ENCODE data around the gene CDC5L.

CDC5L gene

GRCh38 chr6:44463728-44464450, 76.4 kb downstream of the CDC5L start:
- Histone ChIP-seq H3K36me3 (ENCODE audit: control insufficient read depth, insufficient read depth, low read length) (no peaks in the 10 kb centered on the region), H3K4me1 (ENCODE audit: control insufficient read depth, insufficient read depth, low read length) (no peaks in the 10 kb centered on the region), H3K27me3 (ENCODE audit: control insufficient read depth, insufficient read depth, low read length) (no peaks in the 10 kb centered on the region), H3K27ac (ENCODE audit: low read depth, low read length) (no peak overlapping the region), H3K4me3 (ENCODE audit: low read length) (no peak overlapping the region), H3K9ac (ENCODE audit: low read length) (no peak overlapping the region)

DNA sequence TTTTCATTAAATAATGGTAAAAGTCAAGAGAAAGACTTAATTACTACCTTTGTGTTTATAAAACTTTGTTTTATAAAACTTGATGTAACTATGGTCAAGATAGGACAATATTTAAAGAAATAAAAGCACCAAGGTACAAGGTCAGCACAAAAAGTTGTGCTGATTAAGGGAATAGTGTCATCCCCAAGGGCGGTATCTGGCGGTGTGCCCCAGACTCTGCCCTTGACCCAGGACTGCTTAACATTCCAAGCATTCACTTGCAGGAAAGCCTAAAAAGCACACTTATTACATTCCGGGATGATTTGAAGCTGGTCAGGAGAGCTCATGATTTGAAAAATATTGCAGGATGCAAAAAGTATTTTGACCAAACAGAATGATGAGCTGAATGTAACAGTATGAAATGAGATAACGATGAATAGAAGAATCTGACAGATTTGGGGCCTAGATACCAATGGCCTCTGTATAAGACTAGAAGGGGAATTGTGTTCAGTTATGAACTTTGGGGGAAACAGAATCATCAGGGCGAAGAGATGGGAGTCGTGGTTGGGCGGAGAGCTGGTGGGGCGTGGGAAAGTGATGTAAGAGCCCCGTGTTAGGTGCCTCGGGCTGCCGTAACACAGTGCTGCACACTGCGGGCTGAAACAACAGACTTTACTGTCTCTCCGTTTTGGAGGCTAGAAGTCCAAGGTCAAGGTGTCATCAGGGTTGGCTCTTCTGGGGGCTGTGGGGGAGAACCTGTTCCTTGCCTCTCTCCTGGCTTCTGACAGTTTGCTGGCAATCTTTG, 77.2 kb downstream of the CDC5L start:
- Histone ChIP-seq H3K27ac (ENCODE audit: low read depth, low read length) (no peak overlapping the region), H3K27me3 (ENCODE audit: control insufficient read depth, insufficient read depth, low read length) (no peaks in the 10 kb centered on the region), H3K4me1 (ENCODE audit: control insufficient read depth, insufficient read depth, low read length) (no peaks in the 10 kb centered on the region), H3K9ac (ENCODE audit: low read length) (no peak overlapping the region), H3K36me3 (ENCODE audit: control insufficient read depth, insufficient read depth, low read length) (no peaks in the 10 kb centered on the region), H3K4me3 (ENCODE audit: low read length) (no peak overlapping the region)

- Histone ChIP-seq H3K9ac (ENCODE audit: low read length) (no peak overlapping the region), H3K27me3 (ENCODE audit: control insufficient read depth, insufficient read depth, low read length) (no peaks in the 10 kb centered on the region), H3K36me3 (ENCODE audit: control insufficient read depth, insufficient read depth, low read length) (no peaks in the 10 kb centered on the region), H3K4me3 (ENCODE audit: low read length) (no peak overlapping the region), H3K4me1 (ENCODE audit: control insufficient read depth, insufficient read depth, low read length) (no peaks in the 10 kb centered on the region), H3K27ac (ENCODE audit: low read depth, low read length) (no peak overlapping the region)
Measured at GRCh38 chr6:44466955-44467354, 79.4 kb downstream of the CDC5L start.

GRCh38 chr6:44468835-44469234, 81.3 kb downstream of the CDC5L start:
- Histone ChIP-seq H3K27ac (ENCODE audit: low read depth, low read length) (no peak overlapping the region), H3K36me3 (ENCODE audit: control insufficient read depth, insufficient read depth, low read length) (no peaks in the 10 kb centered on the region), H3K4me1 (ENCODE audit: control insufficient read depth, insufficient read depth, low read length) (no peaks in the 10 kb centered on the region), H3K4me3 (ENCODE audit: low read length) (no peak overlapping the region), H3K27me3 (ENCODE audit: control insufficient read depth, insufficient read depth, low read length) (no peaks in the 10 kb centered on the region), H3K9ac (ENCODE audit: low read length) (no peak overlapping the region)

DNA sequence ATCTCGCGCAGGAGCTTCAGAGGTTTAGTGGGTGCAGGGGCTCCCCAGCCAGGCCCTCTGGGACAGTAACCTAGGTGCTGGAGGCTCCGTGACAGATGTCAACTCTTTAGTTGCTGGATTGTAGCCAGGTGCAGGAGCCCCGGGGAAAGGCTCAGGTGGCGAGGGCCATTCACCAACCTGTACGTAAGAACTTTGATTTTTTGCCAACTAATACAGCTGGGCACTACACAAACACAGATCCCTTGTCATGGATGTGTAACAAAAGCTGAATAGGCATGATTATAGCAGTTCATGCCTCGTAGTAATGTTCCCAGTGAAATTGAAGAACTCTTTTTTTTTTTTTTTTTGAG, 82.6 kb downstream of the CDC5L start:
- H3K27me3 ChIP-seq (ENCODE audit: control insufficient read depth, insufficient read depth, low read length), result no peaks in the 10 kb centered on the region
- H3K9ac ChIP-seq (ENCODE audit: low read length), result no peak overlapping the region
- no peak overlapping the region for H3K27ac ChIP-seq (ENCODE audit: low read depth, low read length)
- no peaks in the 10 kb centered on the region for H3K36me3 ChIP-seq (ENCODE audit: control insufficient read depth, insufficient read depth, low read length)
- H3K4me1 ChIP-seq (ENCODE audit: control insufficient read depth, insufficient read depth, low read length), result no peaks in the 10 kb centered on the region
- H3K4me3 ChIP-seq (ENCODE audit: low read length), result no peak overlapping the region

GRCh38 chr6:44470746-44471145, 83.2 kb downstream of the CDC5L start:
- Histone ChIP-seq H3K27ac (ENCODE audit: low read depth, low read length) (no peak overlapping the region), H3K9ac (ENCODE audit: low read length) (no peak overlapping the region), H3K36me3 (ENCODE audit: control insufficient read depth, insufficient read depth, low read length) (no peaks in the 10 kb centered on the region), H3K4me1 (ENCODE audit: control insufficient read depth, insufficient read depth, low read length) (no peaks in the 10 kb centered on the region), H3K27me3 (ENCODE audit: control insufficient read depth, insufficient read depth, low read length) (no peaks in the 10 kb centered on the region), H3K4me3 (ENCODE audit: low read length) (no peak overlapping the region)

GRCh38 chr6:44471271-44471981, 83.9 kb downstream of the CDC5L start:
- Histone ChIP-seq H3K27me3 (ENCODE audit: control insufficient read depth, insufficient read depth, low read length) (no peaks in the 10 kb centered on the region), H3K9ac (ENCODE audit: low read length) (no peak overlapping the region), H3K4me3 (ENCODE audit: low read length) (no peak overlapping the region), H3K4me1 (ENCODE audit: control insufficient read depth, insufficient read depth, low read length) (no peaks in the 10 kb centered on the region), H3K27ac (ENCODE audit: low read depth, low read length) (no peak overlapping the region), H3K36me3 (ENCODE audit: control insufficient read depth, insufficient read depth, low read length) (no peaks in the 10 kb centered on the region)

DNA sequence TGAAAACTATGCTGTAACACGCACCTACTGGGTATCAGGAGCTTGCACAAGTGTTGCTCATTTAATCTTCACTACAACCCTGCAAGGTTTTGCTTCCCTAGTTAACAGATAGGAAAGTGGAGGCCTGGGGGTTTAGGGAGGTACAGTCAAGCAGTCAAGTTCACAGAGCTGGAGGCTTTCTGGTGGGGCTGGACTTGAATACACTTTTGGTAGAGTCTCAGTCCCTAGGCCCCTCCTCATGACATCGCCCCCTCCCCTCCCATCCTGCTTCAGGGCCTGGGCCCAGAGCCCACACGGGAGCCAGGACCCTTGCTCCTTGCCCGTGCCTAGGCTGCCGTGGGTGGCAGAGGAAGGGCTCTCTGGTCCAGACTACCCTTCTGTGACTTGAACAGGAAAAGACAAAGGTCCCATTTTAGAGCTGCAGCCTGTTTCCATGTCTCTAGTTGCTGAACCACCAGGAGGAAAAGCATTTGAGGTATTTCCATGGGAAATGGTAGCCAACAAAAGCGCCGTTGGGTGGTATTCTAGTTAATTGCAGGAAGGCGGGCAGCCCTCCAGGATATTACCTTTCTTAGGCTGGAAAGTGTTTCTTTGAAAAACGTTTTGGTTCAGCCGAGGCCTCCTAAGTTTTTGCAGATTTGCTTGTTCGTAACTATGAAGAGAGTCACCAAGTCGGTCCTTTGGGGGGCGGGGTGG, 84.9 kb downstream of the CDC5L start:
- no peak overlapping the region for H3K9ac ChIP-seq (ENCODE audit: low read length)

GRCh38 chr6:44473393-44474189, 86.1 kb downstream of the CDC5L start:
- Histone ChIP-seq H3K4me3 (ENCODE audit: low read length) (no peak overlapping the region), H3K27ac (ENCODE audit: low read depth, low read length) (no peak overlapping the region), H3K36me3 (ENCODE audit: control insufficient read depth, insufficient read depth, low read length) (no peaks in the 10 kb centered on the region), H3K9ac (ENCODE audit: low read length) (no peak overlapping the region), H3K4me1 (ENCODE audit: control insufficient read depth, insufficient read depth, low read length) (no peaks in the 10 kb centered on the region), H3K27me3 (ENCODE audit: control insufficient read depth, insufficient read depth, low read length) (no peaks in the 10 kb centered on the region)

More for the DNA sequence above, 84.9 kb downstream of the CDC5L start:
- no peaks in the 10 kb centered on the region for H3K36me3 ChIP-seq (ENCODE audit: control insufficient read depth, insufficient read depth, low read length)
- no peaks in the 10 kb centered on the region for H3K4me1 ChIP-seq (ENCODE audit: control insufficient read depth, insufficient read depth, low read length)
- no peak overlapping the region for H3K4me3 ChIP-seq (ENCODE audit: low read length)
- H3K27me3 ChIP-seq (ENCODE audit: control insufficient read depth, insufficient read depth, low read length), result no peaks in the 10 kb centered on the region
- no peak overlapping the region for H3K27ac ChIP-seq (ENCODE audit: low read depth, low read length)

DNA sequence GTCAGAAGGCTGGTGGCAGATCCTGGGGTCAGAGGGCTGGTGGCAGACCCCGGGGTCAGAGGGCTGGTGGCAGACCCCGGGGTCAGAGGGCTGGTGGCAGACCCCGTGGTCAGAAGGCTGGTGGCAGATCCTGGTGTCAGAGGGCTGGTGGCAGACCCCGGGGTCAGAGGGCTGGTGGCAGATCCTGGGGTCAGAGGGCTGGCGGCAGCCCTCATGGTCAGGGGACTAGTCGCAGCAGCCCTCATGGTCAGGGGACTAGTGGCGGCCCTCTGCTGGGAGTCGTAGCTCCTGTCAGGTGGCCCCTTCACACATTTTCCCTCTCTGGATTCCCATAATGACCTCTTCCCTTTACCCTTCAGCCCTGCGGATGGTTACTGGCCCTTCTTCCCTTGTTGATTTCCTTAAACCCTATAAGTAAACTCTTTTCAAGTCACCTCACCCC, 86.7 kb downstream of the CDC5L start:
- H3K9ac ChIP-seq (ENCODE audit: low read length), result no peak overlapping the region
- H3K4me1 ChIP-seq (ENCODE audit: control insufficient read depth, insufficient read depth, low read length), result no peaks in the 10 kb centered on the region
- H3K4me3 ChIP-seq (ENCODE audit: low read length), result no peak overlapping the region
- no peaks in the 10 kb centered on the region for H3K27me3 ChIP-seq (ENCODE audit: control insufficient read depth, insufficient read depth, low read length)
- H3K27ac ChIP-seq (ENCODE audit: low read depth, low read length), result no peak overlapping the region
- H3K36me3 ChIP-seq (ENCODE audit: control insufficient read depth, insufficient read depth, low read length), result no peaks in the 10 kb centered on the region

GRCh38 chr6:44474643-44475042, 87.1 kb downstream of the CDC5L start:
- Histone ChIP-seq H3K4me1 (ENCODE audit: control insufficient read depth, insufficient read depth, low read length) (no peaks in the 10 kb centered on the region), H3K27ac (ENCODE audit: low read depth, low read length) (no peak overlapping the region), H3K36me3 (ENCODE audit: control insufficient read depth, insufficient read depth, low read length) (no peaks in the 10 kb centered on the region), H3K27me3 (ENCODE audit: control insufficient read depth, insufficient read depth, low read length) (no peaks in the 10 kb centered on the region), H3K9ac (ENCODE audit: low read length) (no peak overlapping the region), H3K4me3 (ENCODE audit: low read length) (no peak overlapping the region)
